Activated CD8-positive, alpha-beta memory T cell treated with anti-CD3 and anti-CD28 coated beads for 48 hours (primary cell): Measurements from ENCODE around the gene TRIM25.
A peak's percentile ranks its signal among the peaks of the same experiment; 100 is the strongest.
"Not testable (repeated sequence)": the region's sequence is repeated elsewhere in the genome, so short reads cannot be mapped to it uniquely, and the experiment has no call there.

Experiments
- DNase-seq, 3 experiments: peaks; one replicate each; pipeline ENCODE4 v3.0.0-alpha.2; 2020; ENCODE audit warnings: low read depth in 2 of 3, low spot score in 2 of 3

TRIM25 gene

GRCh38 chr17:56913867-56914580 lies at the start of gene TRIM25:
TRIM25 (minus strand) TSS chr17:56914049; CDS start chr17:56913988, 61 bp downstream.
- DNase-seq = peak; percentile 72 to 76 (median 74)

- peak; percentile 76 to 96 (median 96) for DNase-seq
These were observed 47.0 kb upstream of the TRIM25 start, which contains the start of gene COIL for GRCh38 chr17:56960596-56961538. COIL (minus strand) TSS chr17:56961050; CDS start chr17:56961019, 31 bp downstream.

GRCh38 chr17:56956992-56957391 lies 43.1 kb upstream of the TRIM25 start:
- no peak for DNase-seq

- DNase-seq = no peak
These were observed 35.7 kb upstream of the TRIM25 start for GRCh38 chr17:56949595-56949994.

GRCh38 chr17:56948491-56948890 lies 34.6 kb upstream of the TRIM25 start:
- DNase-seq = no peak

GRCh38 chr17:56947741-56948140 lies 33.9 kb upstream of the TRIM25 start:
- no peak for DNase-seq

GRCh38 chr17:56945938-56946505 lies 32.2 kb upstream of the TRIM25 start:
- DNase-seq = no peak

- no peak for DNase-seq
These were observed 29.8 kb upstream of the TRIM25 start for GRCh38 chr17:56943505-56944125.

GRCh38 chr17:56939869-56940484 lies 26.1 kb upstream of the TRIM25 start:
- no peak for DNase-seq

GRCh38 chr17:56938206-56938605 lies 24.4 kb upstream of the TRIM25 start:
- not testable (repeated sequence) for DNase-seq

GRCh38 chr17:56937687-56938086 lies 23.8 kb upstream of the TRIM25 start:
- DNase-seq = no peak

- DNase-seq = no peak
These were observed 23.0 kb upstream of the TRIM25 start for GRCh38 chr17:56936697-56937322.

GRCh38 chr17:56935461-56935860 lies 21.6 kb upstream of the TRIM25 start:
- no peak for DNase-seq

GRCh38 chr17:56934280-56934679 lies 20.4 kb upstream of the TRIM25 start:
- DNase-seq = no peak

GRCh38 chr17:56933868-56934267 lies 20.0 kb upstream of the TRIM25 start:
- no peak for DNase-seq

- no peak for DNase-seq
These were observed 19.4 kb upstream of the TRIM25 start for GRCh38 chr17:56933151-56933745.

GRCh38 chr17:56930739-56931337 lies 17.0 kb upstream of the TRIM25 start:
- DNase-seq = no peak

- no peak for DNase-seq
These were observed 15.6 kb upstream of the TRIM25 start for GRCh38 chr17:56929362-56929969.

GRCh38 chr17:56928586-56928985 lies 14.7 kb upstream of the TRIM25 start:
- no peak for DNase-seq
